Measurements from ENCODE around the gene TF. TPM values are rescaled to one million over a fixed set of nuclear protein-coding genes. Genes with fewer than 3 reads are reported as not detected.

The TF gene
- polyA plus RNA-seq, 1 of the 3 experiments (the other 2 are of a cell fraction): 0.08 TPM

DNA sequence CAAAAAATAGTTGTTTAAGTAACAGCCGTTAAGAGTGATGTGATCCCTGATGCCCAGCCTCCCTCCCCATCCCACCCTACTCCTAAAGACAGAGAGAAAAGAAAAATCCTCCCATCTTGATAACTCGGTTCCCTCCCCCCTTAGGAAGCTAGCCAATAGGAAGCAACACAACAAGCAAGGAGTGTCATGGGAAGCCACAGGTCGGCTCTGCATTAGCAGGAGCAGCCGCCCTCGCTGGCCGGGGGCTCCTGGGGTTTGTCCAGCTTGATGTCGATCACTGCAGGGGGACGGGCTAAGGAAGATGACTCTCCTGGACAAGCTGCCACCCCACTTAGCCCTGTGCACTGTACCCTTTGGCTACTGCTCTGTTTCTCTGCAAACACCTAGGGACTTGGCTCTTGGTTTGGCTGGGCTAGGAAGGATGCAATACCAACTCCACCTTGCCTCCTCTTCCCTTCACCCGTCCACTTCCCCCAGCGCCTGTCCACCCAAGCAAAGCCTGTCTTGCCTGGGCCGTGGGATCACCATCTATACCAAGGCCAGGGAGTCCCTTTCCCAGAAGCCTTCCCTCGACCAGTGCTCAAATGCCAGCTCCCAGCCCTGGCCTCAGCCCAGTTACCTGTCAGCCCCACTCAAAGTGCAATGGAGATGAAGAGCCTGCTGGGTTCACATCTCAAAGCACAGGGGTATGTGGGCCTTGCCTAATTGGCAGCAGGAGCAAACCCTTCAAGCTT lies 82.5 kb downstream of the TF start:
- 75% methylated on average over 7 of the region's 12 CpGs for WGBS (ENCODE audit: low lambda C conversion rate)
- TF ChIP-seq TCF12 (IDR thresholded peaks at IDR 0.05) (no peak), SIN3A (IDR thresholded peaks at IDR 0.05; ENCODE audit: borderline replicate concordance, low read depth, low read length) (no peak), GABPA (IDR thresholded peaks at IDR 0.05; ENCODE audit: low read depth) (no peak), FOXM1 (IDR thresholded peaks at IDR 0.05; ENCODE audit: low read depth) (no peak), FOXJ3 (CRISPR knock-in tag; IDR thresholded peaks at IDR 0.05) (no peak), GATA2 (CRISPR knock-in tag; IDR thresholded peaks at IDR 0.05) (no peak), NFIC (IDR thresholded peaks at IDR 0.05; ENCODE audit: borderline replicate concordance) (no peak), MXI1 (IDR thresholded peaks at IDR 0.05; ENCODE audit: low read depth, low read length) (no peak), ELF1 (IDR thresholded peaks at IDR 0.05) (no peak), MEF2A (IDR thresholded peaks at IDR 0.05; ENCODE audit: borderline replicate concordance, low read depth) (no peak), RAD21 (IDR thresholded peaks at IDR 0.05; ENCODE audit: low read length) (no peak), JUND (IDR thresholded peaks at IDR 0.05) (no peak), YY1 (IDR thresholded peaks at IDR 0.05; ENCODE audit: low read depth) (no peak), RXRA (IDR thresholded peaks at IDR 0.05; ENCODE audit: borderline replicate concordance, low read depth) (no peak), EZH2phosphoT487 (IDR thresholded peaks at IDR 0.05; ENCODE audit: borderline replicate concordance, low read depth) (no peak)
- TF ChIP-seq, protein P1, sequence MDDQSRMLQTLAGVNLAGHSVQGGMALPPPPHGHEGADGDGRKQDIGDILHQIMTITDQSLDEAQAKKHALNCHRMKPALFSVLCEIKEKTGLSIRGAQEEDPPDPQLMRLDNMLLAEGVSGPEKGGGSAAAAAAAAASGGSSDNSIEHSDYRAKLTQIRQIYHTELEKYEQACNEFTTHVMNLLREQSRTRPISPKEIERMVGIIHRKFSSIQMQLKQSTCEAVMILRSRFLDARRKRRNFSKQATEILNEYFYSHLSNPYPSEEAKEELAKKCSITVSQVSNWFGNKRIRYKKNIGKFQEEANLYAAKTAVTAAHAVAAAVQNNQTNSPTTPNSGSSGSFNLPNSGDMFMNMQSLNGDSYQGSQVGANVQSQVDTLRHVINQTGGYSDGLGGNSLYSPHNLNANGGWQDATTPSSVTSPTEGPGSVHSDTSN (IDR thresholded peaks at IDR 0.05): no peak
- TF ChIP-seq, protein P2, sequence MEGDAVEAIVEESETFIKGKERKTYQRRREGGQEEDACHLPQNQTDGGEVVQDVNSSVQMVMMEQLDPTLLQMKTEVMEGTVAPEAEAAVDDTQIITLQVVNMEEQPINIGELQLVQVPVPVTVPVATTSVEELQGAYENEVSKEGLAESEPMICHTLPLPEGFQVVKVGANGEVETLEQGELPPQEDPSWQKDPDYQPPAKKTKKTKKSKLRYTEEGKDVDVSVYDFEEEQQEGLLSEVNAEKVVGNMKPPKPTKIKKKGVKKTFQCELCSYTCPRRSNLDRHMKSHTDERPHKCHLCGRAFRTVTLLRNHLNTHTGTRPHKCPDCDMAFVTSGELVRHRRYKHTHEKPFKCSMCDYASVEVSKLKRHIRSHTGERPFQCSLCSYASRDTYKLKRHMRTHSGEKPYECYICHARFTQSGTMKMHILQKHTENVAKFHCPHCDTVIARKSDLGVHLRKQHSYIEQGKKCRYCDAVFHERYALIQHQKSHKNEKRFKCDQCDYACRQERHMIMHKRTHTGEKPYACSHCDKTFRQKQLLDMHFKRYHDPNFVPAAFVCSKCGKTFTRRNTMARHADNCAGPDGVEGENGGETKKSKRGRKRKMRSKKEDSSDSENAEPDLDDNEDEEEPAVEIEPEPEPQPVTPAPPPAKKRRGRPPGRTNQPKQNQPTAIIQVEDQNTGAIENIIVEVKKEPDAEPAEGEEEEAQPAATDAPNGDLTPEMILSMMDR (IDR thresholded peaks at IDR 0.05): no peak
- TF ChIP-seq, protein P3, sequence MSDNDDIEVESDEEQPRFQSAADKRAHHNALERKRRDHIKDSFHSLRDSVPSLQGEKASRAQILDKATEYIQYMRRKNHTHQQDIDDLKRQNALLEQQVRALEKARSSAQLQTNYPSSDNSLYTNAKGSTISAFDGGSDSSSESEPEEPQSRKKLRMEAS (IDR thresholded peaks at IDR 0.05; ENCODE audit: low read depth): no peak
- TF ChIP-seq, protein P4, sequence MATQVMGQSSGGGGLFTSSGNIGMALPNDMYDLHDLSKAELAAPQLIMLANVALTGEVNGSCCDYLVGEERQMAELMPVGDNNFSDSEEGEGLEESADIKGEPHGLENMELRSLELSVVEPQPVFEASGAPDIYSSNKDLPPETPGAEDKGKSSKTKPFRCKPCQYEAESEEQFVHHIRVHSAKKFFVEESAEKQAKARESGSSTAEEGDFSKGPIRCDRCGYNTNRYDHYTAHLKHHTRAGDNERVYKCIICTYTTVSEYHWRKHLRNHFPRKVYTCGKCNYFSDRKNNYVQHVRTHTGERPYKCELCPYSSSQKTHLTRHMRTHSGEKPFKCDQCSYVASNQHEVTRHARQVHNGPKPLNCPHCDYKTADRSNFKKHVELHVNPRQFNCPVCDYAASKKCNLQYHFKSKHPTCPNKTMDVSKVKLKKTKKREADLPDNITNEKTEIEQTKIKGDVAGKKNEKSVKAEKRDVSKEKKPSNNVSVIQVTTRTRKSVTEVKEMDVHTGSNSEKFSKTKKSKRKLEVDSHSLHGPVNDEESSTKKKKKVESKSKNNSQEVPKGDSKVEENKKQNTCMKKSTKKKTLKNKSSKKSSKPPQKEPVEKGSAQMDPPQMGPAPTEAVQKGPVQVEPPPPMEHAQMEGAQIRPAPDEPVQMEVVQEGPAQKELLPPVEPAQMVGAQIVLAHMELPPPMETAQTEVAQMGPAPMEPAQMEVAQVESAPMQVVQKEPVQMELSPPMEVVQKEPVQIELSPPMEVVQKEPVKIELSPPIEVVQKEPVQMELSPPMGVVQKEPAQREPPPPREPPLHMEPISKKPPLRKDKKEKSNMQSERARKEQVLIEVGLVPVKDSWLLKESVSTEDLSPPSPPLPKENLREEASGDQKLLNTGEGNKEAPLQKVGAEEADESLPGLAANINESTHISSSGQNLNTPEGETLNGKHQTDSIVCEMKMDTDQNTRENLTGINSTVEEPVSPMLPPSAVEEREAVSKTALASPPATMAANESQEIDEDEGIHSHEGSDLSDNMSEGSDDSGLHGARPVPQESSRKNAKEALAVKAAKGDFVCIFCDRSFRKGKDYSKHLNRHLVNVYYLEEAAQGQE (IDR thresholded peaks at IDR 0.05; ENCODE audit: low read depth, low read length): no peak
- Histone ChIP-seq H3K4me2 (no peak overlapping the region), H3K36me3 (replicated peaks in 1 of 2; ENCODE audit: control insufficient read depth in 1 of 2, insufficient read depth in 2 of 2, low read length in 1 of 2) (peaks cover 0 to 10% of the 10 kb centered on the region in 2 experiments), H2AFZ (ENCODE audit: low read depth) (no peak overlapping the region), H4K20me1 (ENCODE audit: insufficient read depth) (no peaks in the 10 kb centered on the region), H3K27me3 (ENCODE audit: insufficient read depth) (no peaks in the 10 kb centered on the region), H3K4me1 (ENCODE audit: control insufficient read depth in 1 of 2, insufficient read depth in 2 of 2, low read depth in 1 of 2, low read length in 1 of 2) (no peaks in the 10 kb centered on the region; a peak in 1 of 4 replicates), H3F3A (replicated peaks; ENCODE audit: insufficient read depth) (no peaks in the 10 kb centered on the region), H3K9me2 (no peaks in the 10 kb centered on the region), H3K9ac (no peak overlapping the region), H3K79me2 (ENCODE audit: insufficient read depth) (no peaks in the 10 kb centered on the region), H3K27ac (ENCODE audit: low read depth in 2 of 2, low read length in 1 of 2) (no peak overlapping the region), H3K9me3 (no peaks in the 10 kb centered on the region), H3K4me3 (ENCODE audit: low read depth in 2 of 2, low read length in 1 of 2) (no peak overlapping the region)
- POLR2A ChIA-PET: no interaction called here
- CTCF ChIA-PET: interaction anchor here (0.8 to 1.4 kb wide), 3 partner anchors 10 to 112 kb away, joined by 3 to 5 read pairs (median 4); no protein-coding TSS in a partner anchor
- DNase-seq: no peak
